Neural cell (in vitro differentiated cells): ENCODE results near the gene TXNL4A. TPM values are rescaled to one million over a fixed set of nuclear protein-coding genes. Genes with fewer than 3 reads are reported as not detected.

Source experiments
- H2AFZ ChIP-seq: fragments of 200-600, 300-800 bp; sonication (generic), shearing (Covaris generic); 2 replicates; pipeline ENCODE4 v1.6.0; 2014; ENCODE audit warnings: low read depth, mild to moderate bottlenecking, antibody characterized with exemption, low read length, moderate library complexity
- H3F3A ChIP-seq: fragments of 200-600 bp; shearing (Covaris generic); 2 replicates; pipeline ENCODE4 v1.6.1; 2016; ENCODE audit warnings: mild to moderate bottlenecking, moderate library complexity, mixed read lengths, antibody characterized with exemption, low read length; ENCODE audit not compliant: insufficient read depth, poor library complexity, severe bottlenecking
- H3K27ac ChIP-seq: fragments of 200-600, 300-800 bp; sonication (generic), shearing (Covaris generic); 2 replicates; pipeline ENCODE4 v1.5.1; 2014; ENCODE audit warnings: mild to moderate bottlenecking, low read length, moderate library complexity
- H3K27me3 ChIP-seq: fragments of 300-800, 200-600 bp; sonication (generic), shearing (Covaris generic); 2 replicates; pipeline ENCODE4 v1.6.0; 2014; ENCODE audit warnings: mild to moderate bottlenecking, low read depth, low read length, moderate library complexity; ENCODE audit not compliant: insufficient read depth
- H3K36me3 ChIP-seq: fragments of 300-800, 200-600 bp; sonication (generic), shearing (Covaris generic); 2 replicates; pipeline ENCODE4 v1.5.1; 2014; ENCODE audit warnings: mild to moderate bottlenecking, antibody characterized with exemption, low read length, moderate library complexity; ENCODE audit not compliant: insufficient read depth
- H3K4me2 ChIP-seq: fragments of 300-800, 200-600 bp; sonication (generic), shearing (Covaris generic); 2 replicates; pipeline ENCODE4 v1.6.0; 2014; ENCODE audit warnings: mild to moderate bottlenecking, low read length
- H3K4me3 ChIP-seq: fragments of 300-800, 200-600 bp; sonication (generic), shearing (Covaris generic); 2 replicates; pipeline ENCODE4 v1.5.1; 2014; ENCODE audit warnings: mild to moderate bottlenecking, low read length, moderate library complexity
- H3K79me2 ChIP-seq: fragments of 200-600 bp; shearing (Covaris generic); replicated peaks from 2 replicates; pipeline ENCODE4 v1.6.0; 2014; ENCODE audit warnings: mild to moderate bottlenecking, low read length, moderate library complexity; ENCODE audit not compliant: insufficient read depth
- H3K9ac ChIP-seq: fragments of 300-800, 200-600 bp; sonication (generic), shearing (Covaris generic); 2 replicates; pipeline ENCODE4 v1.6.1; 2016; ENCODE audit warnings: mild to moderate bottlenecking, low read length, mixed read lengths
- H3K9me2 ChIP-seq: fragments of 200-600 bp; shearing (Covaris generic); 2 replicates; pipeline ENCODE4 v1.6.1; 2016; ENCODE audit warnings: mild to moderate bottlenecking, low read length, mixed read lengths; ENCODE audit not compliant: insufficient read depth
- H3K9me3 ChIP-seq: fragments of 200-600, 300-800 bp; sonication (generic), shearing (Covaris generic); 2 replicates; pipeline ENCODE4 v1.6.1; 2016; ENCODE audit warnings: mild to moderate bottlenecking, mixed run types, low read length, moderate library complexity, mixed read lengths
- H4K20me1 ChIP-seq: fragments of 200-600 bp; shearing (Covaris generic); 2 replicates; pipeline ENCODE4 v1.6.1; 2016; ENCODE audit warnings: mild to moderate bottlenecking, mixed run types; ENCODE audit not compliant: insufficient read depth
- CTCF ChIP-seq: fragments of 450-650 bp; IDR thresholded peaks from 2 replicates; pipeline ENCODE4 v1.5.1; 2014; ENCODE audit warnings: antibody characterized with exemption, mild to moderate bottlenecking, moderate library complexity; ENCODE audit not compliant: poor library complexity, severe bottlenecking
- EP300 ChIP-seq: fragments of 450-650 bp; conservative IDR thresholded peaks from 2 replicates; pipeline ENCODE4 v1.6.1; 2014; ENCODE audit warnings: antibody characterized with exemption, mild to moderate bottlenecking, moderate library complexity; ENCODE audit not compliant: poor library complexity, severe bottlenecking
- EZH2 ChIP-seq: fragments of 200-600, 300-800 bp; shearing (Covaris generic), sonication (generic); IDR thresholded peaks from 2 replicates; pipeline ENCODE4 v1.6.1; 2014; ENCODE audit warnings: antibody characterized with exemption, low read length, borderline replicate concordance, mild to moderate bottlenecking; ENCODE audit not compliant: insufficient read depth, poor library complexity, severe bottlenecking
- MXI1 ChIP-seq: fragments of 450-650 bp; conservative IDR thresholded peaks from 2 replicates; pipeline ENCODE4 v1.6.1; 2014; ENCODE audit warnings: antibody characterized with exemption, mild to moderate bottlenecking; ENCODE audit not compliant: poor library complexity, severe bottlenecking
- POLR2AphosphoS5 ChIP-seq: IDR thresholded peaks from 2 replicates; pipeline ENCODE4 v1.6.1; 2012
- RAD21 ChIP-seq: fragments of 450-650 bp; conservative IDR thresholded peaks from 2 replicates; pipeline ENCODE4 v1.6.1; 2014; ENCODE audit warnings: antibody characterized with exemption, mild to moderate bottlenecking, moderate library complexity
- REST ChIP-seq: IDR thresholded peaks from 2 replicates; pipeline ENCODE4 v1.6.1; 2012; ENCODE audit warnings: borderline replicate concordance
- SMC3 ChIP-seq: fragments of 450-650 bp; conservative IDR thresholded peaks from 2 replicates; pipeline ENCODE4 v1.6.1; 2014; ENCODE audit warnings: antibody characterized with exemption, mild to moderate bottlenecking, moderate library complexity; ENCODE audit not compliant: poor library complexity
- TAF1 ChIP-seq: IDR thresholded peaks from 2 replicates; pipeline ENCODE4 v1.6.1; 2012; ENCODE audit warnings: low read depth
- polyA plus RNA-seq: library from polyadenylated mRNA; depleted of rRNA; stranded (reverse); fragments of >200 nt; gene quantifications from 2 replicates; pipeline ENCODE4 v1.2.3, GENCODE V29; 2014

The TXNL4A gene
- polyA plus RNA-seq, 1 donor from 2014 or later = 163 TPM

GRCh38 chr18:79953971-79954651 is 34.3 kb downstream of the TXNL4A start:
- H3K9me2 ChIP-seq = no peaks in the 10 kb centered on the region
- H3K27ac ChIP-seq = no peak overlapping the region
- no peaks in the 10 kb centered on the region for H3K27me3 ChIP-seq

More at GRCh38 chr18:79953971-79954651, 34.3 kb downstream of the TXNL4A start:
- Histone ChIP-seq H2AFZ (no peak overlapping the region), H3K4me3 (no peak overlapping the region), H3K9me3 (no peaks in the 10 kb centered on the region), H4K20me1 (peaks cover 4% of the 10 kb centered on the region), H3K4me2 (no peak overlapping the region), H3K36me3 (no peaks in the 10 kb centered on the region), H3K9ac (no peak overlapping the region), H3F3A (no peaks in the 10 kb centered on the region), H3K79me2 (peaks cover 12% of the 10 kb centered on the region)
- TF ChIP-seq REST = no peak
- TF ChIP-seq SMC3 = no peak
- TF ChIP-seq EZH2 = no peak
- TF ChIP-seq POLR2AphosphoS5 = no peak
- no peak for TF ChIP-seq TAF1
- no peak for TF ChIP-seq CTCF
- no peak for TF ChIP-seq EP300
- TF ChIP-seq MXI1 = no peak
- TF ChIP-seq RAD21 = no peak
